Esophagus squamous epithelium (tissue), 4 donors: Measurements from ENCODE around the gene CLSTN2.

ENCODE experiments used
- POLR2A ChIP-seq, 4 donors: fragments of 450-650 bp; IDR thresholded peaks; one replicate each; pipeline ENCODE4 v1.6.1; 2017; ENCODE audit warnings: antibody characterized with exemption in 4 of 4, mild to moderate bottlenecking in 4 of 4, moderate library complexity in 3 of 4
- TF ChIP-seq, protein P1 (sequence below), 6 experiments: fragments of 450-650 bp in 4 of 6; fragments of 200-600 bp in 2 of 6; sonication (generic) in 2 of 6; IDR thresholded peaks; one replicate each; pipeline ENCODE4 v1.5.1; 2016 to 2019; ENCODE audit warnings: antibody characterized with exemption in 6 of 6, mild to moderate bottlenecking in 4 of 6, moderate library complexity in 4 of 6

DNA sequence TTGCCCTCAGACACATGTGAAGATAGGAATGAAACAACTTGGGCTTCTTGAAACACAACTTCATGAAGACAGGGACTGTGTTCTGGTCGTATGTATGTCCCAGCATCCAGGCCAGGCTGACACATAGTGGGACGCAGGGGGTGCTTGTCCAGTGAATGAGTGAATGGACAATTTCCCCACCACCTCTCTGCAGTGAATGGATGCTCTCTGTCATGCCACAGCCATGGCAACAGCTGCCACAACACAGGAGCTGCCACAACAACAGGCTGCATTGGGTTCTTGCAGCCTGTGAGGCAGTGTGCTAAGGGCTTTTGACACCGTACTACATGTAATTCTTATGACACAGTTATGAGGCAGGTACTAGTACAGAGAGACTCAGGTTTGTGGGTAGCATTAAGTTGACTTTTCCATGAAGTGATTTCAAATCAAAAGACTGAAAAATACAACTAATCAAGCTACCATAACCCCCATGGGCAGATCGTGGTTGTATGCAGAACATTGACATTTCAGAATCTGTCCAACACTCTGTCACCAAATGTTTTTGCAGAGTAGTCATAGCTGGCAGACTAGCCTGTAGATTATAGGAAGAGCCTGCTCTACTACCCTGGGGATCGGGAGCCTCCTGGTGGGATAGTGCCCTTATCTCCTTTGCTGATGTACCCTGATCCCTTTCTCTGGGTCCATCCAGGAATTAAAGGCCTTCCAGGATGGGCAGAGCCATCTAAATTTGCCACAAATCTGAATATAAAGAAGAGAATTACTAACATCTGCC, 40.8 kb downstream of the CLSTN2 start:
- TF ChIP-seq, protein P1, sequence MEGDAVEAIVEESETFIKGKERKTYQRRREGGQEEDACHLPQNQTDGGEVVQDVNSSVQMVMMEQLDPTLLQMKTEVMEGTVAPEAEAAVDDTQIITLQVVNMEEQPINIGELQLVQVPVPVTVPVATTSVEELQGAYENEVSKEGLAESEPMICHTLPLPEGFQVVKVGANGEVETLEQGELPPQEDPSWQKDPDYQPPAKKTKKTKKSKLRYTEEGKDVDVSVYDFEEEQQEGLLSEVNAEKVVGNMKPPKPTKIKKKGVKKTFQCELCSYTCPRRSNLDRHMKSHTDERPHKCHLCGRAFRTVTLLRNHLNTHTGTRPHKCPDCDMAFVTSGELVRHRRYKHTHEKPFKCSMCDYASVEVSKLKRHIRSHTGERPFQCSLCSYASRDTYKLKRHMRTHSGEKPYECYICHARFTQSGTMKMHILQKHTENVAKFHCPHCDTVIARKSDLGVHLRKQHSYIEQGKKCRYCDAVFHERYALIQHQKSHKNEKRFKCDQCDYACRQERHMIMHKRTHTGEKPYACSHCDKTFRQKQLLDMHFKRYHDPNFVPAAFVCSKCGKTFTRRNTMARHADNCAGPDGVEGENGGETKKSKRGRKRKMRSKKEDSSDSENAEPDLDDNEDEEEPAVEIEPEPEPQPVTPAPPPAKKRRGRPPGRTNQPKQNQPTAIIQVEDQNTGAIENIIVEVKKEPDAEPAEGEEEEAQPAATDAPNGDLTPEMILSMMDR (IDR thresholded peaks at IDR 0.05) = no peak
- TF ChIP-seq POLR2A (IDR thresholded peaks at IDR 0.05) = no peak
